Measurements from ENCODE around the gene MARK2. TPM values are rescaled to one million over a fixed set of nuclear protein-coding genes. Genes with fewer than 3 reads are reported as not detected.

The MARK2 gene
- total RNA-seq, 4 donors from 2014 or later: 47.0 to 91.0 (median 62.2) TPM

GRCh38 chr11:63915961-63916836 is 77.3 kb downstream of the MARK2 start:
- peak overlapping the region; percentile 2 to 88 (median 57) for H3K27ac ChIP-seq
- WGBS, 2 donors: 0% methylated on average over 1 of the region's 56 CpGs; no CpG with 5 or more reads in 1 of the 2 donors
- no peak for DNase-seq
- H3K4me1 ChIP-seq: peaks cover 44 to 59% (median 51%) of the 10 kb centered on the region in 3 donors
- H3K9me3 ChIP-seq: no peaks in the 10 kb centered on the region
- H3K4me3 ChIP-seq: peak overlapping the region; percentile 34 to 71 (median 50)
- no peak for TF ChIP-seq POLR2A (IDR thresholded peaks at IDR 0.05)
- TF ChIP-seq, protein P1, sequence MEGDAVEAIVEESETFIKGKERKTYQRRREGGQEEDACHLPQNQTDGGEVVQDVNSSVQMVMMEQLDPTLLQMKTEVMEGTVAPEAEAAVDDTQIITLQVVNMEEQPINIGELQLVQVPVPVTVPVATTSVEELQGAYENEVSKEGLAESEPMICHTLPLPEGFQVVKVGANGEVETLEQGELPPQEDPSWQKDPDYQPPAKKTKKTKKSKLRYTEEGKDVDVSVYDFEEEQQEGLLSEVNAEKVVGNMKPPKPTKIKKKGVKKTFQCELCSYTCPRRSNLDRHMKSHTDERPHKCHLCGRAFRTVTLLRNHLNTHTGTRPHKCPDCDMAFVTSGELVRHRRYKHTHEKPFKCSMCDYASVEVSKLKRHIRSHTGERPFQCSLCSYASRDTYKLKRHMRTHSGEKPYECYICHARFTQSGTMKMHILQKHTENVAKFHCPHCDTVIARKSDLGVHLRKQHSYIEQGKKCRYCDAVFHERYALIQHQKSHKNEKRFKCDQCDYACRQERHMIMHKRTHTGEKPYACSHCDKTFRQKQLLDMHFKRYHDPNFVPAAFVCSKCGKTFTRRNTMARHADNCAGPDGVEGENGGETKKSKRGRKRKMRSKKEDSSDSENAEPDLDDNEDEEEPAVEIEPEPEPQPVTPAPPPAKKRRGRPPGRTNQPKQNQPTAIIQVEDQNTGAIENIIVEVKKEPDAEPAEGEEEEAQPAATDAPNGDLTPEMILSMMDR (IDR thresholded peaks at IDR 0.05): peak in 3 of 6 experiments; percentile 50 to 55 (median 54)
- peaks cover 0 to 17% (median 0%) of the 10 kb centered on the region in 4 donors for H3K27me3 ChIP-seq
- intact Hi-C loops (cut with DNase I): no loop called here
- peaks cover 0 to 4% (median 0%) of the 10 kb centered on the region in 3 donors for H3K36me3 ChIP-seq

GRCh38 chr11:63916837-63917691 is 78.2 kb downstream of the MARK2 start, which contains the start of gene RCOR2:
Gene RCOR2 (minus strand): TSS chr11:63917164. CDS start chr11:63916456, 708 bp downstream.
- WGBS, 2 donors: no CpG with 5 or more reads among the region's 85 CpGs
- DNase-seq: no peak
- Histone ChIP-seq H3K27me3 (peaks cover 0 to 17% (median 0%) of the 10 kb centered on the region in 4 donors), H3K4me3 (peak within 1 kb of the TSS; percentile 34 to 71 (median 50)), H3K36me3 (no peaks in the 10 kb centered on the region), H3K4me1 (peaks cover 44 to 59% (median 51%) of the 10 kb centered on the region in 3 donors), H3K27ac (peak within 1 kb of the TSS; percentile 58 to 88 (median 80)), H3K9me3 (no peaks in the 10 kb centered on the region)
- intact Hi-C loops (cut with DNase I): no loop called here
- TF ChIP-seq, protein P1 (IDR thresholded peaks at IDR 0.05): no peak
- TF ChIP-seq POLR2A (IDR thresholded peaks at IDR 0.05): no peak

GRCh38 chr11:63917692-63918506 is 79.0 kb downstream of the MARK2 start:
- Histone ChIP-seq H3K36me3 (no peaks in the 10 kb centered on the region), H3K4me1 (peaks cover 44 to 66% (median 51%) of the 10 kb centered on the region in 3 donors), H3K4me3 (peak overlapping the region; percentile 34 to 71 (median 50)), H3K9me3 (no peaks in the 10 kb centered on the region), H3K27ac (peak overlapping the region; percentile 58 to 88 (median 80)), H3K27me3 (peaks cover 0 to 17% (median 0%) of the 10 kb centered on the region in 4 donors)
- intact Hi-C loops (cut with DNase I): no loop called here
- whole genome bisulfite sequencing, 2 donors: 0 to 2% methylated on average over 1 to 7 of the region's 50 CpGs
- no peak for DNase-seq
- TF ChIP-seq, protein P1 (IDR thresholded peaks at IDR 0.05): no peak
- peak in 1 of 4 donors; percentile 16 for TF ChIP-seq POLR2A (IDR thresholded peaks at IDR 0.05)

- Histone ChIP-seq H3K4me1 (peaks cover 44 to 68% (median 51%) of the 10 kb centered on the region in 3 donors), H3K9me3 (no peaks in the 10 kb centered on the region), H3K4me3 (peak overlapping the region in 3 of 4 donors; percentile 41 to 71 (median 56)), H3K27ac (peak overlapping the region; percentile 28 to 88 (median 80)), H3K36me3 (no peaks in the 10 kb centered on the region), H3K27me3 (peaks cover 0 to 17% (median 0%) of the 10 kb centered on the region in 4 donors)
- 39 to 55% methylated on average over 3 to 4 of the region's 9 CpGs for WGBS, 2 donors
- no peak for TF ChIP-seq POLR2A (IDR thresholded peaks at IDR 0.05)
- TF ChIP-seq, protein P1 (IDR thresholded peaks at IDR 0.05): no peak
- intact Hi-C loops (cut with DNase I): no loop called here
- DNase-seq: no peak
Observed at GRCh38 chr11:63918507-63919191, 79.7 kb downstream of the MARK2 start.

Measured in esophagus squamous epithelium (tissue), 5 donors.